Activated CD4-positive, CD25-positive, alpha-beta regulatory T cell treated with anti-CD3 and anti-CD28 coated beads, Interleukin-2, amount 50 U/mL, for 72 hours (primary cell): ENCODE measurements around the gene COL17A1.

Experiments
- DNase-seq: peaks from one replicate; pipeline ENCODE4 v3.0.0; 2021

The COL17A1 gene

GRCh38 chr10:104049504-104050250, 36.0 kb downstream of the COL17A1 start:
- DNase-seq = no peak

- DNase-seq = no peak
Observed at GRCh38 chr10:104046651-104047050, 39.0 kb downstream of the COL17A1 start.

DNA sequence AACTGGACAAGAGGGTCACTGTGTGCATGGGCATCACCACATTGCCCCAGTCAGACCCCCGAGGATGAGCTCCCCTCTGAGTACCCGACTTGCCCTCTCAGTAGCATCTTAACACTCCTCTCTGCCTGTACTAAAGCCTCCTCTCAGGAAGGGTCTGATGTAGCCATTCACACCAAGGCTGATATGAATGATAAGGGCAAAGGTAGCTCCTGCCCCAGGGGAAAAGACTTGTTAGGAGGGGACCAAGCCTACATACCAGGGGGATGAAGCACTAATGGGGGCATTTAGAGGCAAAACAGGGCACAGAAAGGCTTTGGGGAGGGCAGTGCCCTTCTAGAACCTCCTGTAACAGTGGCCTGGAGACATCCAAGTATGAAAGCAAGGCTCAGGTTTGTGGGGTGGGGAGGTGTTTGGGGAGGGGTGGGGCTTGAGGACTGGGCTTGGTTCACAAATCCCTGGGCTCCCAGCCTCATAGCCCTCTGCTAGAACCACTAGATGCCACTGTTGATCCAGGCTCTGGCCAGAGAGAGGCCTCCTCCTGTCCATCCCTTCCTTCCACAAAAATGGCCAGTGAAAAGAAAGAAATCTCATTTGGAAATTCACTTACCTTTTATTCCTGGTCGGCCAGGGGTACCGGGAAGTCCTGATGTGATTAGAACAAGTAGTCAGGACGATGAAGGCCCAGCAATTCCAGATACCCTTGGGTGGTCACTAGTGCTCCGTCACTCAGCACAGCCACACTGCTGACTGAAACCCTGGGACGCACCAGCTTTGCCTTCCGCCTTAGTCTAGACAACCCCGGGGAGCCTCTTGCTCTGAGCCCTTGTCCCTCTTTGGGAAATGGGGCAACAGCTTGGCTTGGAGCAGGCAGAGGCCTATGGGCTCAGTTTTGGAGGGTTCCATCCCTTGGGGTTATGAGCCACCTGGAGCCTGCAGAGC, 40.3 kb downstream of the COL17A1 start:
- no peak for DNase-seq

DNA sequence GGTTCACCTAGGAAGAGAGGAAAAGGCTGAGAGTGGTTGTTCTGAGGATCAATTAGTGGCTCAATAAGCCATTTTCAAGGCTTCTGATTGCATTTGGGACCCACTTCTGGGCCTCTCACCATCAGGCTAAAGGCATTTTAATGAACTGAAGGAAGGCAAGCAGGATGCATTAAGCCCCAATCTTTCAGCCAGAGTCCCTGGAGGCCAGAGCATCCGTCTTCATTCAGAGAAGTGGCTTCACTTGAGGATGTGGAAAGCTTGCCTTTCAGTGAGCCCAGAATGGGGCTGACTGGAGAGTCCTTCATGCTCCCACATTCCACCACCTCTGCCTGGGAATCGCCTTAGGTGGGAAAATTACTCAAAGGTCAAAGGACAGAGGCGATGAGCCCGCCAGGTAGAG, 41.8 kb downstream of the COL17A1 start:
- DNase-seq = no peak

- DNase-seq = no peak
Observed at GRCh38 chr10:104043185-104043830, 42.4 kb downstream of the COL17A1 start.

DNA sequence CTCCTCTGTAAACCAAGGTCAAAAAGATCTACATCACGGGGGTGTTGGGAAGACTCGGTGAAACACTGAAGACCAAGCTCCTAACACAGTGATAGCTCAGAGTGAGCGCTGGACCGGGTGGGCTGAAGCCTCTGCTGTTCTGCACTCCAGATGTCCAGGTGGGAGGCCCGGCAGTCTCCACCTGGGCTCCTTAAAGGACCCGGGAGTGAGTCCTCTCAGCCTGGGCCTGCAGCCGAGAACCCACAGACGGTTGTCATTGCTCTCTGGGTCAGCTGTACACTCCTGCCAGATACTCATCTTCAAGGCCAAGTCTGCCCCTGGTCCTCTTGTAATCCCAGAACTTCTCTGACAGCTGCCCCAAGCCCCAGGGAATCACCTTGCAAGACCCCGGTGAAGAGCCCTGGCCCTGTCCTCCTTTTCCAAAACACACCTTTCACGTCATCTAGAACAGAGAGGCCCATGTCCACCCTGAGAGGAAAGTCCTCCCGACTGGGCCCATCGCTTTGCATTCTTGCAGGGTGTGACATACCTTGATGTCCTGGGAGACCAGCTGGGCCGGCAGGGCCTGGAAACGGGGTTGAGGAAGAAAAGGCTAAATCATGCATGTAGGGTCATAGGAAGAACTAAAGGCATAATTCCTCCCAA, 43.7 kb downstream of the COL17A1 start:
- no peak for DNase-seq

GRCh38 chr10:104040862-104041789, 44.6 kb downstream of the COL17A1 start:
- DNase-seq = no peak

DNA sequence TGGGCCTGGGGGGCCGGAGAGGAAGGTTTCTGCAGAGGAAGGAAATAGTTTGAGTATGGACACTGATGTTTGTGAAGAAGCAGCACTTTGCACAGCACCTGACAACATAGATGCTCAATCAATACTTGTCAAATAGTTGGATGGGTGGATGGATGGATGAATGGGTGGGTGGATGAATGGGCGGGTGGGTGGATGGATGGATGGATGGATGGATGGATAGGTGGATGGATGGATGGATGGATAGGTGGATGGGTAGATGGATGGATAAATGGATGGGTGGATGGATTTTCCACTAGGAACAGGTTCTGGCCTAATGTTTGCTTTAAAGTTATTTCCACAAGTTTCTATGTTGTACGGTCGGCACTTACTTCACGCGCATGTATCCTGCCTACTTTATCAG, 45.3 kb downstream of the COL17A1 start:
- no peak for DNase-seq

DNA sequence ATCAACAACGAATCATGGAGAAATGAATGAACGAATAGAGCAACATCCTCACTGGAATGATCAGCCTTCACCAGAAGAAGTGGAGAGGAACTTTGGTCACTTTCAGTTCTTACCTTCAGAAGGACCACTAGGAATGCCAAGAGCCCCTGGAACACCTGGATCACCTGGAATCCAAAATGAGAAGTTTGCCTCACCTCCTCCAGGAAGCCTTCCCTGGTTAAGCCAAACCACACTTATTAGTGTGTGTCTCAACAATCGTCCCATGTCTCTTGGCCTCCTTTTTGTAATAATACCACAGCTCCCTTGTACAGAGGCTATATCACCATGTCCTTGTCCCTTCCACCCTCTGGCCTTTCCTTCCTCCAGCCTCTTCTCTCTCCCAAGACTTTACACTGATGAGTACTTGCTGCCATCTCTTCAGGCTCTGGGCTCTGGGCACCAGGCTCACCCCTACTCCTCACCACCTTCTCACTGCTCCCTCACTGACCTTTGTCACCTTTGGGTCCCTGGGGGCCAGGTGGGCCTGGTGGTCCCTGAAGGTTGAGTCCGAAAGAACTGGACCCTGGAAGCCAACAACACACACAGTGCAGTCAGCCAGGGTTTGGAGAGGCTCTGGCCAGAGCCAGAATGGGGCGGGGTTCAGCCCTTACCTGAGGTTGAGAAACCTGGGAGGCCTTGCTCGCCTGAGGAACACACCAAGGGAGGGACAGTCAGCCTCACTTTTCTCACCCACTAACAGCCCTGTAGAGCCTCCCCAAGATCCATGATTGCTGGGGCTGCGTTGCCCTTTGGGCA, 46.5 kb downstream of the COL17A1 start:
- no peak for DNase-seq

GRCh38 chr10:104038537-104038936, 47.1 kb downstream of the COL17A1 start:
- no peak for DNase-seq

DNA sequence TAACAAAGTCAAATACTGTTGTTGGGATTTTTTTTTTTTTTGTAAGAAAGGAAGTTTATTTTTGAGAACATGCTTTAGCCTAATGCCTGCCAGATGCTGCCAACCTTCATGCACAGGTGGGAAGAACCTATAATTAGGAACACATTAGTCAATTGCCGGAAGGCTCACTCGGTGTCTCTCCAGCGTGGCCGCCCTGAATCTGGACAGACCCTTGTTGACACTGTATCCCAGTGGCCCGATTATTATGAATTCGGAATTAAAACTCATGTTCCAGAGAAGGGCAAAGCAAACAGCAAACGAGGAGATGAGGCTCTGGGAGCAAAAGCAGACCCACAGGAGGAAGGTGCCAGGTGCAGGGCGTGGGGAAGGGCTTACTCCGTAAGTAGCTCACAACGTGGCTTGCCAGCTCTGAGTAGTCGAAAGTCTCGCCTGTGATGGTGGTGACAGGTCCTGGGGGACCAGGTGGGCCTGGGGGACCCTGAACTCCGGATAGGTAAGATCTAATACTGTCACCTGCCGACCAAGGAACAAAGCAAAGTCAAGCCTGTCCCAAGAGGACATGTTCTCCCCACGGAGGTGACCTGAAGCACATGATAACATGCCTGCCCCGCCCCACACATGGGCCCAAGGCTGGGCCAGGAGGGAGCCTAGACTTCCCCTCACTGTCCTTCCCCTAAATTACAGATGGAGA, 48.3 kb downstream of the COL17A1 start:
- no peak for DNase-seq

- DNase-seq = no peak
Observed at GRCh38 chr10:104036518-104037260, 49.0 kb downstream of the COL17A1 start.

- no peak for DNase-seq
Observed at GRCh38 chr10:104036069-104036384, 49.7 kb downstream of the COL17A1 start.

- DNase-seq = no peak
Observed at GRCh38 chr10:104035194-104036068, 50.2 kb downstream of the COL17A1 start.

- DNase-seq = no peak
Observed at GRCh38 chr10:104034401-104035193, 51.1 kb downstream of the COL17A1 start.

- no peak for DNase-seq
Observed at GRCh38 chr10:104033966-104034365, 51.7 kb downstream of the COL17A1 start.

GRCh38 chr10:104033401-104033930, 52.2 kb downstream of the COL17A1 start:
- no peak for DNase-seq
